H9 (cell line): ENCODE measurements around the gene RCOR3. TPM values are rescaled to one million over a fixed set of nuclear protein-coding genes. Genes with fewer than 3 reads are reported as not detected.
"Not testable (repeated sequence)": the region's sequence is repeated elsewhere in the genome, so short reads cannot be mapped to it uniquely, and the experiment has no call there.

Source experiments
- DNase-seq: peaks from one replicate; pipeline ENCODE4 v3.0.0-alpha.2; 2017
- H2AFZ ChIP-seq: one replicate; pipeline ENCODE4 v1.6.1; 2013; ENCODE audit warnings: mild to moderate bottlenecking, low read length, control low read depth, moderate library complexity
- H2AK5ac ChIP-seq: 2 replicates; pipeline ENCODE4 v1.6.1; 2013; ENCODE audit warnings: low read length, control low read depth, mixed read lengths; ENCODE audit not compliant: insufficient read length
- H2BK120ac ChIP-seq: one replicate; pipeline ENCODE4 v1.6.1; 2013; ENCODE audit warnings: low read depth, mild to moderate bottlenecking, low read length, control low read depth, inconsistent platforms; ENCODE audit not compliant: poor library complexity, severe bottlenecking
- H2BK12ac ChIP-seq: 2 replicates; pipeline ENCODE4 v1.6.1; 2013; ENCODE audit warnings: low read length, control low read depth, mixed read lengths, low read depth; ENCODE audit not compliant: insufficient read length
- H2BK15ac ChIP-seq: 2 replicates; pipeline ENCODE4 v1.6.1; 2013; ENCODE audit warnings: low read depth, low read length, control low read depth
- H2BK20ac ChIP-seq: one replicate; pipeline ENCODE4 v1.6.1; 2013; ENCODE audit warnings: low read depth, mild to moderate bottlenecking, low read length, control low read depth, inconsistent platforms; ENCODE audit not compliant: poor library complexity, severe bottlenecking
- H2BK5ac ChIP-seq: 2 replicates; pipeline ENCODE4 v1.6.1; 2013; ENCODE audit warnings: low read length, control low read depth, mixed read lengths; ENCODE audit not compliant: insufficient read length
- H3K14ac ChIP-seq: 2 replicates; pipeline ENCODE4 v1.6.1; 2013; ENCODE audit warnings: low read length, control low read depth; ENCODE audit not compliant: insufficient read depth
- H3K18ac ChIP-seq: 2 replicates; pipeline ENCODE4 v1.6.1; 2013; ENCODE audit warnings: low read depth, mild to moderate bottlenecking, mixed read lengths, low read length, control low read depth; ENCODE audit not compliant: insufficient read length
- H3K23ac ChIP-seq: 2 replicates; pipeline ENCODE4 v1.6.1; 2013; ENCODE audit warnings: low read length, control low read depth, mixed read lengths, low read depth; ENCODE audit not compliant: insufficient read length
- H3K23me2 ChIP-seq: 2 replicates; pipeline ENCODE4 v1.6.1; 2013; ENCODE audit warnings: low read depth, mild to moderate bottlenecking, mixed read lengths, low read length, control low read depth; ENCODE audit not compliant: insufficient read length, poor library complexity, severe bottlenecking
- H3K27ac ChIP-seq: 2 replicates; pipeline ENCODE4 v1.5.1; 2013; ENCODE audit warnings: low read length, control low read depth, mixed read lengths, low read depth; ENCODE audit not compliant: insufficient read length
- H3K27me3 ChIP-seq: 2 replicates; pipeline ENCODE4 v1.6.1; 2013; ENCODE audit warnings: low read length, control low read depth, inconsistent platforms; ENCODE audit not compliant: insufficient read depth
- H3K4ac ChIP-seq: 2 replicates; pipeline ENCODE4 v1.6.1; 2013; ENCODE audit warnings: low read depth, mild to moderate bottlenecking, control low read depth, inconsistent platforms, low read length, moderate library complexity
- H3K4me1 ChIP-seq: 2 replicates; pipeline ENCODE4 v1.6.1; 2013; ENCODE audit warnings: low read length, control low read depth, inconsistent platforms; ENCODE audit not compliant: insufficient read depth
- H3K4me2 ChIP-seq: 2 replicates; pipeline ENCODE4 v1.6.1; 2013; ENCODE audit warnings: low read length, control low read depth, mixed read lengths; ENCODE audit not compliant: insufficient read length, insufficient read depth
- H3K56ac ChIP-seq: 2 replicates; pipeline ENCODE4 v1.6.1; 2013; ENCODE audit warnings: low read depth, mild to moderate bottlenecking, mixed read lengths, low read length, control low read depth; ENCODE audit not compliant: insufficient read length
- H3K79me1 ChIP-seq: 2 replicates; pipeline ENCODE4 v1.6.1; 2013; ENCODE audit warnings: low read depth, mild to moderate bottlenecking, moderate library complexity, low read length, control low read depth, inconsistent platforms; ENCODE audit not compliant: insufficient read depth, poor library complexity, severe bottlenecking
- H3K79me2 ChIP-seq: 2 replicates; pipeline ENCODE4 v1.6.1; 2013; ENCODE audit warnings: low read length, control low read depth, inconsistent platforms; ENCODE audit not compliant: insufficient read depth
- H3K9ac ChIP-seq: 2 replicates; pipeline ENCODE4 v1.6.1; 2013; ENCODE audit warnings: low read length, control low read depth, mixed read lengths; ENCODE audit not compliant: insufficient read length; ENCODE audit errors: extremely low read depth
- H3K9me3 ChIP-seq: one replicate; pipeline ENCODE4 v1.6.1; 2013; ENCODE audit warnings: low read depth, low read length, inconsistent platforms; ENCODE audit not compliant: control insufficient read depth
- H3T11ph ChIP-seq: one replicate; pipeline ENCODE4 v1.6.1; 2013; ENCODE audit warnings: mild to moderate bottlenecking, low read length, control low read depth, inconsistent platforms
- H4K20me1 ChIP-seq: one replicate; pipeline ENCODE4 v1.6.1; 2013; ENCODE audit not compliant: control insufficient read depth, insufficient read length, insufficient read depth
- H4K5ac ChIP-seq: 2 replicates; pipeline ENCODE4 v1.6.1; 2013; ENCODE audit warnings: low read depth, mild to moderate bottlenecking, mixed read lengths, low read length, control low read depth; ENCODE audit not compliant: insufficient read length
- H4K8ac ChIP-seq: replicated peaks from 2 replicates; pipeline ENCODE4 v1.6.1; 2013; ENCODE audit warnings: low read length, control low read depth, mixed read lengths, low read depth; ENCODE audit not compliant: insufficient read length
- H4K91ac ChIP-seq: 2 replicates; pipeline ENCODE4 v1.6.1; 2013; ENCODE audit warnings: low read depth, mild to moderate bottlenecking, moderate library complexity, mixed read lengths, low read length, control low read depth; ENCODE audit not compliant: insufficient read length
- H3K27ac Mint-ChIP-seq, 3 experiments: 2 replicates in 2 of 3; 3 replicates in 1 of 3; pipeline ENCODE4 v1.8.0; 2020 to 2021; ENCODE audit warnings: mixed read lengths in 3 of 3, mild to moderate bottlenecking in 1 of 3, moderate library complexity in 1 of 3
- H3K27me3 Mint-ChIP-seq: 2 replicates; pipeline ENCODE4 v1.8.0; 2021; ENCODE audit warnings: low read depth, mild to moderate bottlenecking, moderate library complexity, mixed read lengths
- H3K36me3 Mint-ChIP-seq, 3 experiments: 2 replicates in 2 of 3; 3 replicates in 1 of 3; pipeline ENCODE4 v1.8.0; 2020 to 2021; ENCODE audit warnings: low read depth in 3 of 3, mixed read lengths in 3 of 3; ENCODE audit not compliant: insufficient read depth in 1 of 3
- H3K4me1 Mint-ChIP-seq, 2 experiments: 2 replicates each; pipeline ENCODE4 v1.8.0; 2020; ENCODE audit warnings: mixed read lengths in 2 of 2
- H3K4me3 Mint-ChIP-seq, 2 experiments: 2 replicates in 1 of 2; 3 replicates in 1 of 2; pipeline ENCODE4 v1.8.0; 2020 to 2021; ENCODE audit warnings: mild to moderate bottlenecking in 2 of 2, mixed read lengths in 2 of 2, moderate library complexity in 1 of 2
- H3K9me3 Mint-ChIP-seq, 2 experiments: 2 replicates in 1 of 2; 3 replicates in 1 of 2; pipeline ENCODE4 v1.8.0; 2020; ENCODE audit warnings: mild to moderate bottlenecking in 2 of 2, mixed read lengths in 2 of 2, moderate library complexity in 1 of 2
- CTCF ChIP-seq: fragments of 200-600 bp; sonication (generic); conservative IDR thresholded peaks from 3 replicates; pipeline ENCODE4 v1.8.0; 2021; ENCODE audit warnings: antibody characterized with exemption, mild to moderate bottlenecking
- WGBS: extraction: QIAGEN DNeasy Blood & Tissue Kit; methylation state at CpG from one replicate; pipeline ENCODE4 v1.1.7; 2013; ENCODE audit warnings: missing lambda C conversion rate, low lambda C conversion rate, mixed read lengths; ENCODE audit not compliant: insufficient read length; ENCODE audit errors: extremely low coverage; 5-methylcytosine and 5-hydroxymethylcytosine counted together
- total RNA-seq: library from RNA; stranded (reverse); gene quantifications from 2 replicates; pipeline ENCODE4 v1.2.1, GENCODE V29; 2021

The RCOR3 gene
- total RNA-seq, 1 experiment from 2014 or later, result 37.2 TPM

- no peaks in the 10 kb centered on the region for H3K79me1 ChIP-seq
- no peak overlapping the region for H4K8ac ChIP-seq
- H2BK15ac ChIP-seq, result no peak overlapping the region
- Mint-ChIP-seq H3K4me1 (no peaks in the 10 kb centered on the region), H3K27ac (no peak overlapping the region; a peak in 1 of 7 replicates), H3K9me3 (peaks cover 3 to 4% of the 10 kb centered on the region in 2 experiments; a peak in 3 of 5 replicates), H3K36me3 (peaks cover 0 to 4% (median 3%) of the 10 kb centered on the region in 3 experiments; a peak in 2 of 7 replicates), H3K27me3 (no peaks in the 10 kb centered on the region), H3K4me3 (no peak overlapping the region)
- no peak for DNase-seq
- no peaks in the 10 kb centered on the region for H3K4me1 ChIP-seq
- H2BK20ac ChIP-seq, result no peak overlapping the region
- no peak overlapping the region for H3K18ac ChIP-seq
- H3K27ac ChIP-seq, result no peak overlapping the region
- H2BK5ac ChIP-seq, result no peak overlapping the region
- no CpG with 5 or more reads among the region's 9 CpGs for WGBS
- no peak overlapping the region for H2AK5ac ChIP-seq
- TF ChIP-seq CTCF, result no peak
- no peaks in the 10 kb centered on the region for H3K23me2 ChIP-seq
- H3K9ac ChIP-seq, result no peak overlapping the region
- H4K20me1 ChIP-seq, result no peaks in the 10 kb centered on the region
- no peak overlapping the region for H3T11ph ChIP-seq
- H3K56ac ChIP-seq, result no peak overlapping the region
- no peak overlapping the region for H3K4me2 ChIP-seq
- no peak overlapping the region for H2BK12ac ChIP-seq
- no peaks in the 10 kb centered on the region for H3K27me3 ChIP-seq
- H3K9me3 ChIP-seq, result no peaks in the 10 kb centered on the region
- no peak overlapping the region for H3K4ac ChIP-seq
- no peak overlapping the region for H4K5ac ChIP-seq
- no peak overlapping the region for H2AFZ ChIP-seq
- no peaks in the 10 kb centered on the region for H3K79me2 ChIP-seq
- H3K23ac ChIP-seq, result no peak overlapping the region
- no peak overlapping the region for H2BK120ac ChIP-seq
- no peak overlapping the region for H3K14ac ChIP-seq
- no peak overlapping the region for H4K91ac ChIP-seq
Measured at GRCh38 chr1:211237579-211237978, 21.6 kb upstream of the RCOR3 start.

- not testable (repeated sequence) for H3K36me3 Mint-ChIP-seq, H3K4me1 Mint-ChIP-seq
- no CpG with 5 or more reads among the region's 8 CpGs for WGBS
Measured at GRCh38 chr1:211240567-211240966, 18.6 kb upstream of the RCOR3 start.

More at GRCh38 chr1:211240567-211240966, 18.6 kb upstream of the RCOR3 start:
- not testable (repeated sequence) for H3K79me2 ChIP-seq, H3K27ac Mint-ChIP-seq, H4K8ac ChIP-seq, H3K27ac ChIP-seq, H3K4me3 Mint-ChIP-seq, H3K9ac ChIP-seq, H3K23ac ChIP-seq, H3K4ac ChIP-seq, DNase-seq, H3K18ac ChIP-seq, H3K79me1 ChIP-seq, H3K27me3 ChIP-seq, H2BK5ac ChIP-seq, H4K91ac ChIP-seq, H3K14ac ChIP-seq, H3K23me2 ChIP-seq, H2BK20ac ChIP-seq, H2BK120ac ChIP-seq, H2AFZ ChIP-seq, H3K9me3 ChIP-seq, H2AK5ac ChIP-seq, H2BK12ac ChIP-seq, H3K9me3 Mint-ChIP-seq, H4K5ac ChIP-seq, H3K4me1 ChIP-seq, H3T11ph ChIP-seq, H3K4me2 ChIP-seq, H4K20me1 ChIP-seq, H2BK15ac ChIP-seq, H3K27me3 Mint-ChIP-seq, H3K56ac ChIP-seq
